Daoy (cell line): ENCODE results near the gene ACCS. TPM values are rescaled to one million over a fixed set of nuclear protein-coding genes. Genes with fewer than 3 reads are reported as not detected.

Experiments used
- DNase-seq: peaks from one replicate; pipeline ENCODE4 v3.0.0-alpha.2; 2015; ENCODE audit warnings: low read depth
- total RNA-seq: library from RNA; depleted of rRNA; stranded (reverse); fragments of >200 nt; shearing (Covaris generic); gene quantifications from 2 replicates; pipeline ENCODE4 v1.2.3, GENCODE V29; 2014

The ACCS gene
- total RNA-seq, 1 experiment from 2014 or later, result 0.51 TPM

GRCh38 chr11:44088377-44088776, 22.3 kb downstream of the ACCS start:
- no peak for DNase-seq

GRCh38 chr11:44088871-44089270, 22.8 kb downstream of the ACCS start:
- no peak for DNase-seq

GRCh38 chr11:44090539-44090938, 24.5 kb downstream of the ACCS start:
- no peak for DNase-seq

- peak; percentile 77 for DNase-seq
Measured at GRCh38 chr11:44094260-44094868, 28.3 kb downstream of the ACCS start.

- DNase-seq, result peak; percentile 87
Measured at GRCh38 chr11:44095506-44096359, 29.7 kb downstream of the ACCS start, which contains the start of gene EXT2. TSS of gene EXT2 (plus strand) at chr11:44095678. CDS start at chr11:44107713, 12,035 bp downstream.

GRCh38 chr11:44096360-44097185, 30.5 kb downstream of the ACCS start:
- peak; percentile 60 for DNase-seq

- no peak for DNase-seq
Measured at GRCh38 chr11:44097821-44098220, 31.8 kb downstream of the ACCS start.

- DNase-seq, result no peak
Measured at GRCh38 chr11:44101098-44101497, 35.0 kb downstream of the ACCS start.

GRCh38 chr11:44104481-44105294, 38.6 kb downstream of the ACCS start:
- no peak for DNase-seq

GRCh38 chr11:44108260-44108659, 42.2 kb downstream of the ACCS start:
- DNase-seq, result no peak

- peak; percentile 55 for DNase-seq
Measured at GRCh38 chr11:44110231-44110679, 44.2 kb downstream of the ACCS start.

- DNase-seq, result peak; percentile 59
Measured at GRCh38 chr11:44112091-44112821, 46.2 kb downstream of the ACCS start.

- DNase-seq, result no peak
Measured at GRCh38 chr11:44113018-44113417, 46.9 kb downstream of the ACCS start.

GRCh38 chr11:44113572-44113971, 47.5 kb downstream of the ACCS start:
- no peak for DNase-seq

GRCh38 chr11:44116234-44116830, 50.3 kb downstream of the ACCS start:
- no peak for DNase-seq

GRCh38 chr11:44120169-44120568, 54.1 kb downstream of the ACCS start:
- peak; percentile 10 for DNase-seq

GRCh38 chr11:44125598-44125997, 59.5 kb downstream of the ACCS start:
- DNase-seq, result no peak

- no peak for DNase-seq
Measured at GRCh38 chr11:44126304-44126703, 60.2 kb downstream of the ACCS start.

- no peak for DNase-seq
Measured at GRCh38 chr11:44127130-44127529, 61.1 kb downstream of the ACCS start.

- no peak for DNase-seq
Measured at GRCh38 chr11:44128729-44129128, 62.7 kb downstream of the ACCS start.
